GM18526 (cell line): ENCODE results near the gene CEP164.

Source experiments
- POLR2A ChIP-seq: IDR thresholded peaks from 3 replicates; pipeline ENCODE4 v1.6.1; 2011; ENCODE audit not compliant: insufficient read length; ENCODE audit errors: extremely low read depth

The CEP164 gene

GRCh38 chr11:117396970-117397369, 69.3 kb downstream of the CEP164 start:
- TF ChIP-seq POLR2A, result no peak

DNA sequence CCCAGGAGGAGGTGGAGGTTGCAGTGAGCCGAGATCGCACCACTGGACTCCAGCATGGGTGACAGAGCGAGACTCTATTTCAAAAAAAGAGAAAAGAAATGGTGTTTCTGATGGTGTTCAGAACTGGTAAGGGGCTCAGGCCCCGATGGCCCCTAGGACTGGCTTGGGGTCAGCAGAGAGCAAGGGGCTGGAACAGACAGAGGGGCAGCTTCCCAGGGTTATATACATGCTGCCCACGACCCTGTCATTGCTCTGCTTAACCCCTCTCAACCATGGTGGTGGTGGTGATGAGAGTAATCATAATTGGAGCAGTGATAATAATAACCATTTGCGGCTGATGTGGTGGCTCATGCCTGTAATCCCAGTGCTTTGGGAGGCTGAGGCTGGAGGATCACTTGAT, 79.4 kb downstream of the CEP164 start:
- no peak for TF ChIP-seq POLR2A

GRCh38 chr11:117408356-117408755, 80.7 kb downstream of the CEP164 start:
- no peak for TF ChIP-seq POLR2A

DNA sequence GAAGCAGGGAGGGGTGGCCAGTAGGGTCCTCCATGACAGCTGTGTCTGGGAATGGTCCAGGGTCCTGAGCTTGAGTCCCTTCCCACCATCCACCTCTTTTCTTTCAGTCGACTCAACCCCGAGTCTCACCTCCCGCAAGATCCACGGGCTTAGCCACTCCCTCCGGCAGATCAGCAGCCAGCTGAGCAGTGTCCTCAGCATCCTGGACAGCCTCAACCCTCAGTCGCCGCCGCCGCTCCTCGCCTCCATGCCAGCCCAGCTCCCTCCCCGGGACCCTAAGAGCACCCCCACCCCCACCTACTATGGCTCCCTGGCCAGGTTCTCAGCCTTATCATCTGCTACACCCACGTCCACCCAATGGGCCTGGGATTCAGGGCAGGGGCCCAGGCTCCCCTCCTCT, 81.9 kb downstream of the CEP164 start:
- TF ChIP-seq POLR2A, result no peak

DNA sequence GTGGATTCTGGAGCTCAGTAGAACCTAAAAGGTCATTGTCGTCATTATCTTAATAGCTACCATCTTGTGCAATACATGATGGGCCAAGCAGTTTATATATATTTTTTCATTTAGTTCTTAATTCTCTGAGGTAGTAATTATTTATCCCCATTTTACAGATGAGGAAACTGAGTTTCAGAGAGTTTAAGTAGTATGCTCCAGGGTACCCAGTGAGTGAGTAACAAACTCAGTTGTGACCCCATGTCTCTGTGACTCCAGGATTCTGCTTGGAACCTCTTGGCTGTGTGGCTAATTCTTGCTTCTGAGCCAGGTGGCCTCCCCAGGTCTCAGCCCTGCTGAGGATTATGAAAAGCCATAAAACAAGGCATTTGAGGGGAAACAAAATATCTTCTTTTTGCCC, 82.6 kb downstream of the CEP164 start:
- TF ChIP-seq POLR2A, result no peak

- no peak for TF ChIP-seq POLR2A
Observed at GRCh38 chr11:117410861-117411710, 83.4 kb downstream of the CEP164 start.

GRCh38 chr11:117411736-117412135, 84.1 kb downstream of the CEP164 start:
- no peak for TF ChIP-seq POLR2A

DNA sequence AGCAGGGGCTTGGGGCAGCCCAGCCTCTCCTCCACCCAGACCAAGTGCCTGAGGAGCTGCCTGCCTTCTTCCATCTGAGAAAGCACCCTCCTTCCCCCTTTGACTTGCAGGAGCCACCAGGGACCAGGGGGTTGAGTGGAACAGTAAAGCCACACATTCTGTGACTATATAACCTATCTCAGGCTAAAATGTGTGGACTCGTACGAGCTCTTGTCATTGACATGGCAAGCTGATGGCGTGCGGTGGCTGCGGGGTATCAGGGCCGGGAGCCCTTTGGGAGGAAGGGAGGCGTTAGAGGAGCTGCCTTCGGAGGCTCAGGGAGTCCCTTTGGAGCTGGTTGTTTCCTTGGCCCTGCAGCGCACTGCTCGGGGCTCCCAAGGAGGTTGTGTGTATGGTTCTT, 84.5 kb downstream of the CEP164 start:
- no peak for TF ChIP-seq POLR2A

- TF ChIP-seq POLR2A, result no peak
Observed at GRCh38 chr11:117412653-117413275, 85.1 kb downstream of the CEP164 start.

- no peak for TF ChIP-seq POLR2A
Observed at GRCh38 chr11:117413616-117414015, 86.0 kb downstream of the CEP164 start.

GRCh38 chr11:117414724-117415123, 87.1 kb downstream of the CEP164 start:
- no peak for TF ChIP-seq POLR2A

DNA sequence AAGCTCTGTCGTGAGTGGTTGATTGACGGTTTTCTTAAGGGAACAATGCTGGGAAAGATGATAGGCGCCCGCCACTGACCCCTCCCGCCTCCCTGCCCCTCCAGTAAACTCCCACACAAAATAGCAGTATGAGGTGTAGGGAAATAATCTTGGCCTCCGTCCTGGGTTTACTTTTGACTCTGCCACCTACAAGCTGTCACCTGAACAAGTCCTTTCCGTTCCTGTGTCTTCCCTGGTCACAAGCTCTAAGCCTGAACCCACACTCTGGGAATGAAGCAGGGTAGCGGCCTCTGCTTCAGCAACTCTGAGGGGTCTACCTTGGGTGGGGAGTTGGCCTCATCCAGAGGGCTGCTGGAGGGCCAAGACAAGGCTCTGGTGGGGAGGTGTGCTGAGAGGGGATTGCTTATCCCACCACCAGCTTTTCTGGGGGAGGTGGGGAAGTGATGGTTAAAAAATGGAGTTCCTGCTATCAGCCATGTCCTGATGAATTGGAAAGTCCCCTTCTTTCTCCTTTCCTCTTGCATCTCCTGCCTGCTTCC, 87.8 kb downstream of the CEP164 start:
- no peak for TF ChIP-seq POLR2A

DNA sequence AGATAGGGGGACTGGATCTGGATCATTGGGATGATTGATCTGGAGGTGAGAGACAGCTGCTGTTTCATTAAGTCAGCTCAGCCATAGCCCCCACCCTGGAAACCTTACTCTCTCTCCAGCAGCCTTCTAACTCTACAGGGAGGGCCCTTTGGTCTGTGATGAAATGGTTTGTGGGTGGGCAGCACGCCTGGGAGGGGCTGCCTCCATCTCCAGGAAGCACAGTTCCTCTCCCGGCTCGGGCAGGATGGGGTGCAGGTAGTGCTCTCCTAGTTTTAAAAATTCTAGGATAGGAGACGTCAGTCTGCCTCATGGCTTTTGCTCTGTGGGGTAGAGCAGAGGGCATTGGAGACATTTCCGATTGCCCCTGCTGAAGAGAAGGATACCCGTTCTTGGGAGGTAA, 89.7 kb downstream of the CEP164 start:
- no peak for TF ChIP-seq POLR2A

- no peak for TF ChIP-seq POLR2A
Observed at GRCh38 chr11:117417856-117418255, 90.2 kb downstream of the CEP164 start.

- TF ChIP-seq POLR2A, result no peak
Observed at GRCh38 chr11:117418737-117419481, 91.3 kb downstream of the CEP164 start.
